ENCODE results near the gene EGFL8.
"Not testable (repeated sequence)": the region's sequence is repeated elsewhere in the genome, so short reads cannot be mapped to it uniquely, and the experiment has no call there.

The EGFL8 gene

GRCh38 chr6:32198345-32198696, 33.9 kb downstream of the EGFL8 start:
- no peak for DNase-seq

GRCh38 chr6:32198866-32199265, 34.5 kb downstream of the EGFL8 start:
- DNase-seq = no peak

GRCh38 chr6:32200711-32201475, 36.5 kb downstream of the EGFL8 start:
- DNase-seq = no peak

DNA sequence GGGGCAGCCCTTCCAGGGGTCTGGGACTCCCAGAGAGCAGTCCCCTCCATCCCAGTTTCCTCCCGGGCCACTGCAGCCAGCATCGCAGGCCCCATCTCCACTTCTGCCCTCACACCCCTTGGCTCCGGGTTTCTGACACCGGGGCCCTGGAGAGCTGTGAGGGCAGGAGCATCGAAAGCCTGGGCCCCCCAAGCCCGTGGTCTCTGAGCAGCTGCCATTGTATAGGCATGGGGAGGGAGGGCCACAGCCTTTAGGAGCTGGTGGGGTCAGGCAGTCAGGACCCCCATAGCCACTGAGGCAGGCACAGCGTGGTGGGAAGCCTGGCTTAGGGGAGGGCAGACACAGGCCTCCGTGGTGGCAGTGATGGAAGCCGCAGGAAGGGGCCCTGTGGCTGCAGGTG, 37.8 kb downstream of the EGFL8 start:
- DNase-seq = no peak

- DNase-seq = no peak
Observed at GRCh38 chr6:32203426-32204267, 39.3 kb downstream of the EGFL8 start.

DNA sequence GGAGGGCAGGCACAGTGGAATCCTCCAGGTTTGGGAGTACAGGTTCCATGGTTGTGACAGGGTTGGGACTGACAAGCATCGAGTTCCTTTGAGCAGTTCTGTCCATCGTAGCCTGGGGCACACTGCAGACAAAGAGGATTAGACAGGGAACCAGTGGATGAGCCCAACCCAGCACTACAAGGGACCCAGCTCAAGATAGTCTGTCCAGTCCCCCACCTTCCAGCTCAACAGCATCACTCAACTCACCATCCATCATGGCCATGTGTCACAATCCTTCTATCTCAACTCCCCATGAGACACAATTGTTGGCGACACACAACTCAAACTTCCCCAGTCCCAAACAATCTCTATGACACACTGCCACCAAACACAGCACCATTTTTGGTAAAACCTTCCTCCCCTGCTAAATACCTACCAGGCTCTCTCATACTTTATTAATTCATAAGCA, 39.9 kb downstream of the EGFL8 start:
- DNase-seq = no peak

DNA sequence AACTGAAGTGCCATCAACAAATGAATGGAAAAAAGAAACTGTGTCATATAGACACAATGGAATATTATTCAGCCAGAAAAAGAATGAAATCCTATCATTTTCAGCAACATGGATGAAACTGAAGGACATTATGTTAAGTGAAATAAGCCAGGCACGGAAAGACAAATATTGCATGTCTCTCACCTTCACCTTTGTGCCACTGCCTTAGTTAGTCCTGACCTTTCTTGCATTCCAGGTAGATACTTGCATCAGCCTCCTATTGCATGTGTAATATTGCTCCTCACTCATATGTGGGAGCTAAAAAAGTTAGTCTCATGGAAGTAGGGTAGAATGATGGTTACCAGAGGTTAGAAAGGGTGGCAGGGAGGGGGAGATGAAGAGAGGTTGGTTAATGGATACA, 44.6 kb downstream of the EGFL8 start:
- DNase-seq = no peak

DNA sequence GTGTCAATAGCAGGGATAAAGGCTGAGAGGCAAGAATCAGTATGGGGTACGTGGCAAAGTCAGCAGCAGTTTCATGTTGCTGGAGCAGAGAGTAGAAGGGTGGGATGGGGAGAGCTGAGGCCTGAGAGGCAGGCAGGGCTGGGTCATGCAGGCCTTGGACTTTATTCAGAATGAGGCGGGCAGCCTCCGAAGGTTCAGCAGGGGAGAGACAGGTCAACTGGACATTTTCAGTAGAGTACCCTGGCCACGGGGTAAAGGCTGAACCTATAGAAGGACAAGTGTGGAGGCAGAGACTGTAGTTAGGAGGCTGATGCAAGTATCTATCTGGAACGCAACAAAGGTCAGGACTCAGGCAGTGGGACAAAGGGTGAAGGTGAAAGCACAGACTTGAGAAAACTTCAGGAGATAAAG, 45.8 kb downstream of the EGFL8 start:
- DNase-seq = no peak

GRCh38 chr6:32211432-32211831, 47.0 kb downstream of the EGFL8 start:
- DNase-seq = not testable (repeated sequence)

GRCh38 chr6:32212076-32212760, 47.8 kb downstream of the EGFL8 start:
- DNase-seq = no peak

DNA sequence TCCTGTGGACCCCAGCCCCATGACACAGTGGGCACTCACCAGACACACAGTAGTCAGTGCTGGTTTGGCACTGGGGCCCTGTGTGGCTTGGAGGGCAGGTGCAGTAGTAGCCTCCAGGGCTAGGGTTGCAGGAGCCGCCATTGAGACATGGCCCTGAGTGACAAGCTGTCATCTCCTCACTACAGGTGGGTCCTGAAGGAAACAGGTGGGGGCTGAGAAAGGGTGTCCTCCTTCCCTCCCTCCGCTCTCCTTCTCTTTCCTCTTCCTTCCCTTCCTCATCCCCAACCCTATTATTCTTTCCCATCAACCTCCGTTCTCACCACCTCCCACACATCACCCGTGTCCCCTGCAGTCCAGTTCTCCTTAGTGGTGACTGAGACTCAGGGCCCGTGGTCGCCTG, 49.3 kb downstream of the EGFL8 start:
- DNase-seq = no peak

GRCh38 chr6:32214126-32214525, 49.7 kb downstream of the EGFL8 start:
- DNase-seq = no peak

GRCh38 chr6:32215617-32216016, 51.2 kb downstream of the EGFL8 start:
- no peak for DNase-seq

- no peak for DNase-seq
Observed at GRCh38 chr6:32216285-32216684, 51.9 kb downstream of the EGFL8 start.

GRCh38 chr6:32216998-32217397, 52.6 kb downstream of the EGFL8 start:
- no peak for DNase-seq
